MCF 10A (cell line): ENCODE measurements around the gene HMCES. TPM values are rescaled to one million over a fixed set of nuclear protein-coding genes. Genes with fewer than 3 reads are reported as not detected.

Experiments
- BruUV-seq: library from RNA; stranded (reverse); fragments of 400-500 nt; replicated peaks from 2 replicates; lab custom pipeline; 2021; lab: Mats Ljungman, UMichigan
- CTCF ChIA-PET: fragments of 300-600 bp; sonication (Branson Sonifier 250); formaldehyde crosslinking; extraction: SDS; loops from one replicate; lab custom pipeline; 2021; ENCODE audit warnings: antibody characterized with exemption, inconsistent platforms; lab: Yijun Ruan, JAX
- POLR2A ChIA-PET: fragments of 300-600, 350-650 bp; sonication (Branson Sonifier 250); formaldehyde crosslinking; extraction: SDS; loops from one replicate; lab custom pipeline; 2020; ENCODE audit warnings: antibody characterized with exemption, inconsistent platforms; lab: Yijun Ruan, JAX
- DNase-seq: peaks from one replicate; pipeline ENCODE4 v3.0.0-alpha.2; 2018; ENCODE audit not compliant: unreplicated experiment
- H3K27ac Mint-ChIP-seq: one replicate; pipeline ENCODE4 v1.8.0; 2022; ENCODE audit warnings: mild to moderate bottlenecking, low read depth, mixed read lengths; ENCODE audit not compliant: unreplicated experiment
- H3K27me3 Mint-ChIP-seq: one replicate; pipeline ENCODE4 v1.8.0; 2022; ENCODE audit warnings: mixed read lengths; ENCODE audit not compliant: insufficient read depth, unreplicated experiment
- H3K36me3 Mint-ChIP-seq: one replicate; pipeline ENCODE4 v1.8.0; 2022; ENCODE audit warnings: mild to moderate bottlenecking, moderate library complexity, mixed read lengths; ENCODE audit not compliant: insufficient read depth, unreplicated experiment
- H3K4me1 Mint-ChIP-seq: one replicate; pipeline ENCODE4 v1.8.0; 2022; ENCODE audit warnings: mixed read lengths; ENCODE audit not compliant: insufficient read depth, unreplicated experiment
- H3K4me3 Mint-ChIP-seq: one replicate; pipeline ENCODE4 v1.8.0; 2022; ENCODE audit warnings: mild to moderate bottlenecking, moderate library complexity, mixed read lengths; ENCODE audit not compliant: unreplicated experiment
- H3K9me3 Mint-ChIP-seq: one replicate; pipeline ENCODE4 v1.8.0; 2022; ENCODE audit warnings: mixed read lengths; ENCODE audit not compliant: unreplicated experiment
- CTCF ChIP-seq: fragments of 200-600 bp; IDR thresholded peaks from one replicate; pipeline ENCODE4 v1.8.0; 2022; ENCODE audit warnings: antibody characterized with exemption, mild to moderate bottlenecking; ENCODE audit not compliant: unreplicated experiment
- intact Hi-C: fragments of 100-400 bp; cut with micrococcal nuclease; formaldehyde crosslinking; loops from 2 replicates; pipeline ENCODE4 v1.14.1; 2022
- total RNA-seq: library from RNA; stranded (reverse); gene quantifications from 2 replicates; pipeline ENCODE4 v1.2.3, GENCODE V29; 2022

Gene HMCES
- total RNA-seq, 1 experiment from 2014 or later: 42.8 TPM

- DNase-seq: no peak
- TF ChIP-seq CTCF: no peak
- Mint-ChIP-seq H3K27me3 (peaks cover 12% of the 10 kb centered on the region), H3K4me3 (no peak overlapping the region), H3K4me1 (no peaks in the 10 kb centered on the region), H3K9me3 (no peaks in the 10 kb centered on the region), H3K36me3 (no peaks in the 10 kb centered on the region), H3K27ac (no peak overlapping the region)
- intact Hi-C loops: no loop called here
- POLR2A ChIA-PET: interaction anchor here (0.7 kb wide), 1 partner anchor 39 kb away, joined by 3 read pairs; no protein-coding TSS in a partner anchor
- no TSS peak for BruUV-seq
- CTCF ChIA-PET: interaction anchor here (0.6 to 1.1 kb wide), 2 partner anchors 34 to 112 kb away, joined by 3 read pairs; no protein-coding TSS in a partner anchor
Observed at GRCh38 chr3:129349791-129350190, 71.1 kb downstream of the HMCES start.

- intact Hi-C loops: no loop called here
- Mint-ChIP-seq H3K27ac (no peak overlapping the region), H3K36me3 (no peaks in the 10 kb centered on the region), H3K9me3 (no peaks in the 10 kb centered on the region), H3K27me3 (no peaks in the 10 kb centered on the region), H3K4me3 (no peak overlapping the region), H3K4me1 (no peaks in the 10 kb centered on the region)
- POLR2A ChIA-PET: interaction anchor here (0.8 kb wide), 1 partner anchor 35 kb away, joined by 3 read pairs; no protein-coding TSS in a partner anchor
- no TSS peak for BruUV-seq
- DNase-seq: no peak
- CTCF ChIA-PET: interaction anchor here (0.7 kb wide), 1 partner anchor 36 kb away, joined by 3 read pairs; a partner anchor contains a TSS
- no peak for TF ChIP-seq CTCF
Observed at GRCh38 chr3:129352045-129352444, 73.4 kb downstream of the HMCES start.

- BruUV-seq: no TSS peak
- Mint-ChIP-seq H3K4me3 (no peak overlapping the region), H3K9me3 (no peaks in the 10 kb centered on the region), H3K36me3 (no peaks in the 10 kb centered on the region), H3K27me3 (no peaks in the 10 kb centered on the region), H3K4me1 (no peaks in the 10 kb centered on the region), H3K27ac (no peak overlapping the region)
- ChIA-PET CTCF (interaction anchor here (0.7 kb wide), 1 partner anchor 667 kb away, joined by 3 read pairs; no protein-coding TSS in a partner anchor), POLR2A (interaction anchor here (0.8 to 0.9 kb wide), 2 partner anchors 36 to 37 kb away, joined by 3 read pairs; a partner anchor contains a TSS)
- intact Hi-C loops: no loop called here
- no peak for TF ChIP-seq CTCF
- DNase-seq: no peak
Observed at GRCh38 chr3:129352650-129353588, 74.2 kb downstream of the HMCES start.

GRCh38 chr3:129353589-129353941 is 74.9 kb downstream of the HMCES start:
- no TSS peak for BruUV-seq
- no peak for DNase-seq
- intact Hi-C loops: no loop called here
- Mint-ChIP-seq H3K4me1 (no peaks in the 10 kb centered on the region), H3K27me3 (no peaks in the 10 kb centered on the region), H3K36me3 (no peaks in the 10 kb centered on the region), H3K9me3 (no peaks in the 10 kb centered on the region), H3K27ac (no peak overlapping the region), H3K4me3 (no peak overlapping the region)
- ChIA-PET POLR2A (interaction anchor here (0.9 kb wide), 1 partner anchor 37 kb away, joined by 3 read pairs; a partner anchor contains a TSS), CTCF (no interaction called here)
- TF ChIP-seq CTCF: no peak
